SU-DHL-6 (cell line): ENCODE measurements around the gene ZNF330.
"Not testable (repeated sequence)": the region's sequence is repeated elsewhere in the genome, so short reads cannot be mapped to it uniquely, and the experiment has no call there.

Experiments
- H2AFZ ChIP-seq: fragments of 200-600 bp; sonication (generic); 2 replicates; pipeline ENCODE4 v1.6.1; 2014; ENCODE audit warnings: low read depth, mild to moderate bottlenecking, moderate library complexity, mixed read lengths, antibody characterized with exemption, low read length; ENCODE audit not compliant: severe bottlenecking
- H3F3A ChIP-seq: fragments of 200-600 bp; shearing (Covaris generic); 2 replicates; pipeline ENCODE4 v1.6.0; 2016; ENCODE audit warnings: antibody characterized with exemption, mild to moderate bottlenecking; ENCODE audit not compliant: insufficient read depth
- H3K27ac ChIP-seq: fragments of 200-600 bp; sonication (generic); 2 replicates; pipeline ENCODE4 v1.5.1; 2016; ENCODE audit warnings: low read depth, mild to moderate bottlenecking, low read length, moderate library complexity, mixed read lengths
- H3K27me3 ChIP-seq: fragments of 200-600 bp; sonication (generic), shearing (Covaris generic); 2 replicates; pipeline ENCODE4 v1.6.0; 2014; ENCODE audit warnings: mild to moderate bottlenecking, low read length
- H3K36me3 ChIP-seq: fragments of 200-600 bp; sonication (generic); 2 replicates; pipeline ENCODE4 v1.6.1; 2014; ENCODE audit warnings: mild to moderate bottlenecking, low read length, mixed read lengths
- H3K4me2 ChIP-seq: fragments of 300-600, 200-600 bp; shearing (Covaris generic), sonication (generic); 2 replicates; pipeline ENCODE4 v1.6.0; 2014; ENCODE audit warnings: low read length, low read depth, mild to moderate bottlenecking; ENCODE audit not compliant: poor library complexity, severe bottlenecking
- H3K4me3 ChIP-seq: fragments of 200-600 bp; sonication (generic); 2 replicates; pipeline ENCODE4 v1.5.1; 2014; ENCODE audit warnings: antibody characterized with exemption, low read length, mild to moderate bottlenecking, mixed read lengths; ENCODE audit not compliant: insufficient read depth, poor library complexity, severe bottlenecking
- H3K79me2 ChIP-seq: fragments of 200-600 bp; sonication (generic); 2 replicates; pipeline ENCODE4 v1.6.1; 2014; ENCODE audit warnings: mild to moderate bottlenecking, low read length, moderate library complexity; ENCODE audit not compliant: insufficient read depth
- H3K9ac ChIP-seq: fragments of 200-600 bp; sonication (generic); 2 replicates; pipeline ENCODE4 v1.7.0; 2014; ENCODE audit warnings: mild to moderate bottlenecking, low read length
- H3K9me2 ChIP-seq: fragments of 200-600 bp; sonication (generic); replicated peaks from 2 replicates; pipeline ENCODE4 v1.6.1; 2014; ENCODE audit warnings: low read length; ENCODE audit not compliant: insufficient read depth
- H3K9me3 ChIP-seq: fragments of 200-600 bp; sonication (generic); 2 replicates; pipeline ENCODE4 v1.6.1; 2014; ENCODE audit warnings: low read length, mixed read lengths; ENCODE audit not compliant: insufficient read depth
- H4K20me1 ChIP-seq: fragments of 200-600 bp; sonication (generic); 2 replicates; pipeline ENCODE4 v1.6.1; 2014; ENCODE audit warnings: low read depth, mild to moderate bottlenecking, antibody characterized with exemption, low read length, moderate library complexity, mixed read lengths
- EZH2phosphoT487 ChIP-seq: fragments of 200-600 bp; sonication (generic), shearing (Covaris generic); conservative IDR thresholded peaks from 2 replicates; pipeline ENCODE4 v1.6.1; 2018; ENCODE audit warnings: mild to moderate bottlenecking, antibody characterized with exemption, low read length, moderate library complexity, mixed read lengths
- TF ChIP-seq, protein P1 (sequence below): fragments of 200-600 bp; sonication (generic); IDR thresholded peaks from one replicate; pipeline ENCODE4 v1.5.1; 2017; ENCODE audit warnings: antibody characterized with exemption, mild to moderate bottlenecking, low read length, moderate library complexity; ENCODE audit not compliant: insufficient read depth, poor library complexity, severe bottlenecking

The ZNF330 gene

DNA sequence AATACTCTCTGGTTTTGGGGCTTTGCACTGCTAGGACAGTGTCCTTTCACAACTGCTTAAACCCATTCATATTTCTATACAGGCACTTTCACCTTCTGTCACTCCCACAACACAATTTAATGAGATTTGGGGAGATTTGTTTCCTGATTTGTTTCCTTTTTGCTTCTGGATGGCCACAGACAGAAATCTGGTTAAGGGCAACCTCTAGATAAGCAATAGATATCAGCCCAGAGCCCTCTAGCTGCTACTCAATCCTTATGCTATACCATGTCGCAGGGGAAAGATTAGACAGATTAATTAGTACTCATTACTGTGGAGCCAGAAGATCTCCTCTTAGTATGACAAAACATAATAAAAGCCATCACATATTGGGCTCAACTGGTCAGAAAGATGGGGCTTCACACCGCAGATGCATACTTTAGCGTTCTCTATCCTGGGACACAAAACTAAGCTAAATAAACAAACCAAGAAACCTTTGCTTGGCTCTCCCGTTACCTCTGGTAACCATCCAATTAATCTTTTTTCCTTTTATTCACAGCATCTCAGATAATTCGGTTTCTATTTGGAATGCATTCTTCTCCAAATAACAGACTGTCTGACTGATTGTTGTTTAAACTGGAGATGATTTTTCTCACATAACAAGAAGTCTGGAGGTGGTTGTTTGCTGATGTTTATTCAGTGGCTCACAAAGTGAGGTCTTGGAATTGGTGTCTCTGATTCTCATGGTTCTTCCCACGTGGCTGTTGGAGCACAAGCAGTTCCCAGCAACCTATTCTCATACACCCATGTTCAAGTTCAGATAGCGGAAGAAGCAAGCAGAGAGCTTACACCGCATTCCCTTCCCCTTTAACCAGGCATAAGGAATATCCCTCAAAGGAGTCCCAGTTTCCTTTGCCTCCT lies 41.0 kb upstream of the ZNF330 start:
- Histone ChIP-seq H4K20me1 (no peaks in the 10 kb centered on the region), H3K9ac (no peak overlapping the region), H3K4me3 (no peak overlapping the region), H2AFZ (no peak overlapping the region), H3K27me3 (no peaks in the 10 kb centered on the region), H3K9me3 (no peaks in the 10 kb centered on the region), H3K4me2 (no peak overlapping the region), H3K9me2 (no peaks in the 10 kb centered on the region), H3K36me3 (no peaks in the 10 kb centered on the region), H3K27ac (no peak overlapping the region), H3F3A (no peaks in the 10 kb centered on the region), H3K79me2 (no peaks in the 10 kb centered on the region)
- TF ChIP-seq, protein P1, sequence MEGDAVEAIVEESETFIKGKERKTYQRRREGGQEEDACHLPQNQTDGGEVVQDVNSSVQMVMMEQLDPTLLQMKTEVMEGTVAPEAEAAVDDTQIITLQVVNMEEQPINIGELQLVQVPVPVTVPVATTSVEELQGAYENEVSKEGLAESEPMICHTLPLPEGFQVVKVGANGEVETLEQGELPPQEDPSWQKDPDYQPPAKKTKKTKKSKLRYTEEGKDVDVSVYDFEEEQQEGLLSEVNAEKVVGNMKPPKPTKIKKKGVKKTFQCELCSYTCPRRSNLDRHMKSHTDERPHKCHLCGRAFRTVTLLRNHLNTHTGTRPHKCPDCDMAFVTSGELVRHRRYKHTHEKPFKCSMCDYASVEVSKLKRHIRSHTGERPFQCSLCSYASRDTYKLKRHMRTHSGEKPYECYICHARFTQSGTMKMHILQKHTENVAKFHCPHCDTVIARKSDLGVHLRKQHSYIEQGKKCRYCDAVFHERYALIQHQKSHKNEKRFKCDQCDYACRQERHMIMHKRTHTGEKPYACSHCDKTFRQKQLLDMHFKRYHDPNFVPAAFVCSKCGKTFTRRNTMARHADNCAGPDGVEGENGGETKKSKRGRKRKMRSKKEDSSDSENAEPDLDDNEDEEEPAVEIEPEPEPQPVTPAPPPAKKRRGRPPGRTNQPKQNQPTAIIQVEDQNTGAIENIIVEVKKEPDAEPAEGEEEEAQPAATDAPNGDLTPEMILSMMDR: no peak
- TF ChIP-seq EZH2phosphoT487: no peak

- H2AFZ ChIP-seq: no peak overlapping the region
- H3K4me2 ChIP-seq: no peak overlapping the region
- no peak overlapping the region for H3K4me3 ChIP-seq
- H3K79me2 ChIP-seq: no peaks in the 10 kb centered on the region
- no peaks in the 10 kb centered on the region for H3K9me3 ChIP-seq
- no peak overlapping the region for H3K27ac ChIP-seq
- no peaks in the 10 kb centered on the region for H4K20me1 ChIP-seq
- H3K36me3 ChIP-seq: no peaks in the 10 kb centered on the region
- H3K9ac ChIP-seq: no peak overlapping the region
- TF ChIP-seq, protein P1: no peak
- no peak for TF ChIP-seq EZH2phosphoT487
- H3K9me2 ChIP-seq: no peaks in the 10 kb centered on the region
- H3K27me3 ChIP-seq: no peaks in the 10 kb centered on the region
- H3F3A ChIP-seq: no peaks in the 10 kb centered on the region
Measured at GRCh38 chr4:141180991-141181761, 39.5 kb upstream of the ZNF330 start.

DNA sequence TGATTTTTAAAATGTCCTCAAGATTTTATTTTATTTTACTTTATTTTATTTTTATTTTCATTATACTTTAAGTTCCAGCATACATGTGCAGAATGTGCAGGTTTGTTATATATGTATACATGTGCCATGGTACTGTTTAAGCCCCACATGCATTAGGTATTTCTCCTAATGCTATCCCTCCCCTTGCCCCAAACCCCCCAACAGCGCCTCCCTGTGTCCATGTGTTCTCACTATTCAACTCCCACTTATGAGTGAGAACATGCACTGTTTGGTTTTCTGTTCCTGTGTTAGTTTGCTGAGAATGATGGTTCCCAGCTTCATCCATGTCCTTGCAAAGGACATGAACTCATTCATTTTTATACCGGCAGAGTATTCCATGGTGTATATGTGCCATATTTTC lies 37.2 kb upstream of the ZNF330 start:
- H3K9me3 ChIP-seq, H3K9ac ChIP-seq, H3F3A ChIP-seq, H3K4me2 ChIP-seq, H3K36me3 ChIP-seq, H3K27me3 ChIP-seq, H3K79me2 ChIP-seq, H4K20me1 ChIP-seq, H3K9me2 ChIP-seq, H2AFZ ChIP-seq, H3K27ac ChIP-seq, H3K4me3 ChIP-seq: not testable (repeated sequence)

DNA sequence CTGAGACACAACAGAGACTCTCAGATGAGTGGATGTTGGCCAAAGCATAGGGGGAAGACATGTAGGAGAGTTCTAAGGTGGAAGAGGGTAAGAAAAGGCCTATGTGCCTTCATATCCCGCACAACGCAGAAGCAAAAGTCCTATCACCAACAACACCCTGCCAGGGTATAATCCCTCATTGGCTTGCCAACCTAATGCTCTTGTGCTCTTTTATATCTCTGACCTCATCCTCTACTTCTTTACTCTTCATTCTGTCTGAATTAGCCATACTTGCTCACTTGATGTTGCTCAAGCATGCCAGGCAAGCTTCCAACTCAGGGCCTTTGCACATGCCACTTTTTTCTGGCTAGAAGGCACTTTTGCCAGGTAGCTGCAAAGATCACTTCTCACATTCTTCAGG lies 28.1 kb upstream of the ZNF330 start:
- Histone ChIP-seq H3K27me3 (no peaks in the 10 kb centered on the region), H3K27ac (no peak overlapping the region), H3K9me2 (no peaks in the 10 kb centered on the region), H3K4me3 (no peak overlapping the region), H2AFZ (no peak overlapping the region), H3K9ac (no peak overlapping the region), H3F3A (no peaks in the 10 kb centered on the region), H3K36me3 (no peaks in the 10 kb centered on the region), H4K20me1 (no peaks in the 10 kb centered on the region), H3K79me2 (no peaks in the 10 kb centered on the region), H3K9me3 (no peaks in the 10 kb centered on the region), H3K4me2 (no peak overlapping the region)
- TF ChIP-seq, protein P1: no peak
- no peak for TF ChIP-seq EZH2phosphoT487
